Activated naive CD4-positive, alpha-beta T cell treated with anti-CD3 and anti-CD28 coated beads for 36 hours (primary cell): ENCODE measurements around the gene RTL1. TPM values are rescaled to one million over a fixed set of nuclear protein-coding genes. Genes with fewer than 3 reads are reported as not detected.

Experiments
- CTCF ChIA-PET: fragments of 350-600 bp; sonication (Branson Sonifier 250); formaldehyde crosslinking; loops from one replicate; lab custom pipeline; 2021; ENCODE audit warnings: antibody characterized with exemption; lab: Charles Lee
- DNase-seq: peaks from one replicate; pipeline ENCODE4 v3.0.0-alpha.2; 2020
- H3K27ac Mint-ChIP-seq: one replicate; pipeline ENCODE4 v1.8.0; 2021; ENCODE audit warnings: mild to moderate bottlenecking, mixed read lengths
- H3K27me3 Mint-ChIP-seq: one replicate; pipeline ENCODE4 v1.8.0; 2021; ENCODE audit warnings: low read depth, mixed read lengths
- H3K36me3 Mint-ChIP-seq: one replicate; pipeline ENCODE4 v1.8.0; 2021; ENCODE audit warnings: low read depth, mixed read lengths
- H3K4me1 Mint-ChIP-seq: one replicate; pipeline ENCODE4 v1.8.0; 2021; ENCODE audit warnings: low read depth, mixed read lengths
- H3K4me3 Mint-ChIP-seq: one replicate; pipeline ENCODE4 v1.8.0; 2021; ENCODE audit warnings: mild to moderate bottlenecking, moderate library complexity, mixed read lengths
- H3K9me3 Mint-ChIP-seq: one replicate; pipeline ENCODE4 v1.8.0; 2021; ENCODE audit warnings: mixed read lengths
- intact Hi-C: fragments of 100-400 bp; cut with micrococcal nuclease; formaldehyde crosslinking; loops from one replicate; pipeline ENCODE4 v1.15.1; 2023
- total RNA-seq, 2 experiments: library from RNA; stranded (reverse); gene quantifications; one replicate each; pipeline ENCODE4 v1.2.3, GENCODE V29; 2021

Gene RTL1
- total RNA-seq, 2 experiments from 2014 or later = not detected

- Mint-ChIP-seq H3K27me3 (peaks cover 43% of the 10 kb centered on the region), H3K4me1 (no peaks in the 10 kb centered on the region), H3K36me3 (no peaks in the 10 kb centered on the region), H3K27ac (no peak overlapping the region), H3K9me3 (no peaks in the 10 kb centered on the region), H3K4me3 (no peak overlapping the region)
- intact Hi-C loops = loop anchor here (5.0 kb wide), 1 partner anchor 333 kb away; no protein-coding TSS in a partner anchor
- CTCF ChIA-PET = no interaction called here
- no peak for DNase-seq
Measured at GRCh38 chr14:100904307-100905087, 975 bp upstream of the RTL1 start.

GRCh38 chr14:100903134-100903468, 421 bp downstream of the RTL1 start:
- Mint-ChIP-seq H3K36me3 (no peaks in the 10 kb centered on the region), H3K27ac (no peak overlapping the region), H3K9me3 (no peaks in the 10 kb centered on the region), H3K27me3 (peaks cover 51% of the 10 kb centered on the region), H3K4me1 (no peaks in the 10 kb centered on the region), H3K4me3 (no peak overlapping the region)
- intact Hi-C loops = no loop called here
- no peak for DNase-seq
- CTCF ChIA-PET = interaction anchor here (0.6 to 0.7 kb wide), 2 partner anchors 309 to 1106 kb away, joined by 3 read pairs; no protein-coding TSS in a partner anchor

GRCh38 chr14:100902295-100903133, 1.0 kb downstream of the RTL1 start:
- Mint-ChIP-seq H3K4me3 (no peak overlapping the region), H3K27me3 (peaks cover 51% of the 10 kb centered on the region), H3K36me3 (no peaks in the 10 kb centered on the region), H3K27ac (no peak overlapping the region), H3K4me1 (no peaks in the 10 kb centered on the region), H3K9me3 (no peaks in the 10 kb centered on the region)
- DNase-seq = no peak
- CTCF ChIA-PET = interaction anchor here (0.6 to 0.7 kb wide), 2 partner anchors 148 to 1106 kb away, joined by 3 read pairs; no protein-coding TSS in a partner anchor
- intact Hi-C loops = no loop called here

GRCh38 chr14:100901391-100902183, 1.9 kb downstream of the RTL1 start:
- Mint-ChIP-seq H3K4me1 (no peaks in the 10 kb centered on the region), H3K36me3 (no peaks in the 10 kb centered on the region), H3K27ac (no peak overlapping the region), H3K27me3 (peaks cover 53% of the 10 kb centered on the region), H3K9me3 (no peaks in the 10 kb centered on the region), H3K4me3 (no peak overlapping the region)
- intact Hi-C loops = loop anchor here (2.0 kb wide), 1 partner anchor 51 kb away; no protein-coding TSS in a partner anchor
- CTCF ChIA-PET = interaction anchor here (0.6 kb wide), 1 partner anchor 147 kb away, joined by 3 read pairs; no protein-coding TSS in a partner anchor
- no peak for DNase-seq

- intact Hi-C loops = loop anchor here (2.0 kb wide), 1 partner anchor 50 kb away; no protein-coding TSS in a partner anchor
- no peak overlapping the region for H3K27ac Mint-ChIP-seq
- H3K27me3 Mint-ChIP-seq = peaks cover 57% of the 10 kb centered on the region
- no peaks in the 10 kb centered on the region for H3K36me3 Mint-ChIP-seq
- no peak overlapping the region for H3K4me3 Mint-ChIP-seq
- no peaks in the 10 kb centered on the region for H3K9me3 Mint-ChIP-seq
- CTCF ChIA-PET = no interaction called here
- no peaks in the 10 kb centered on the region for H3K4me1 Mint-ChIP-seq
- DNase-seq = peak; percentile 45
Measured at GRCh38 chr14:100900837-100901390, 2.6 kb downstream of the RTL1 start.

GRCh38 chr14:100899884-100900771, 3.4 kb downstream of the RTL1 start:
- CTCF ChIA-PET = interaction anchor here (0.7 kb wide), 1 partner anchor 870 kb away, joined by 3 read pairs; no protein-coding TSS in a partner anchor

GRCh38 chr14:100898935-100899883, 4.3 kb downstream of the RTL1 start:
- CTCF ChIA-PET = interaction anchor here (0.7 kb wide), 1 partner anchor 871 kb away, joined by 3 read pairs; no protein-coding TSS in a partner anchor
- Mint-ChIP-seq H3K9me3 (no peaks in the 10 kb centered on the region), H3K4me1 (no peaks in the 10 kb centered on the region), H3K27ac (no peak overlapping the region), H3K36me3 (no peaks in the 10 kb centered on the region), H3K27me3 (peaks cover 49% of the 10 kb centered on the region), H3K4me3 (no peak overlapping the region)
- DNase-seq = no peak
- intact Hi-C loops = no loop called here

More at GRCh38 chr14:100899884-100900771, 3.4 kb downstream of the RTL1 start:
- Mint-ChIP-seq H3K4me1 (no peaks in the 10 kb centered on the region), H3K9me3 (no peaks in the 10 kb centered on the region), H3K27me3 (peaks cover 53% of the 10 kb centered on the region), H3K27ac (no peak overlapping the region), H3K36me3 (no peaks in the 10 kb centered on the region), H3K4me3 (no peak overlapping the region)
- DNase-seq = no peak
- intact Hi-C loops = loop anchor here (2.0 kb wide), 1 partner anchor 49 kb away; no protein-coding TSS in a partner anchor

- H3K27me3 Mint-ChIP-seq = peaks cover 46% of the 10 kb centered on the region
- H3K4me3 Mint-ChIP-seq = no peak overlapping the region
- CTCF ChIA-PET = interaction anchor here (0.6 to 0.8 kb wide), 2 partner anchors 14 to 378 kb away, joined by 3 to 4 read pairs; no protein-coding TSS in a partner anchor
- no peaks in the 10 kb centered on the region for H3K36me3 Mint-ChIP-seq
- intact Hi-C loops = no loop called here
- DNase-seq = no peak
- no peak overlapping the region for H3K27ac Mint-ChIP-seq
- no peaks in the 10 kb centered on the region for H3K9me3 Mint-ChIP-seq
- H3K4me1 Mint-ChIP-seq = no peaks in the 10 kb centered on the region
Measured at GRCh38 chr14:100898465-100898864, 5.1 kb downstream of the RTL1 start.

GRCh38 chr14:100896369-100897060, 7.0 kb downstream of the RTL1 start:
- Mint-ChIP-seq H3K27ac (no peak overlapping the region), H3K4me3 (no peak overlapping the region), H3K4me1 (no peaks in the 10 kb centered on the region), H3K36me3 (no peaks in the 10 kb centered on the region), H3K27me3 (peaks cover 32% of the 10 kb centered on the region), H3K9me3 (no peaks in the 10 kb centered on the region)
- CTCF ChIA-PET = no interaction called here
- DNase-seq = no peak
- intact Hi-C loops = no loop called here

GRCh38 chr14:100895411-100895810, 8.1 kb downstream of the RTL1 start:
- CTCF ChIA-PET = no interaction called here
- Mint-ChIP-seq H3K27ac (no peak overlapping the region), H3K4me1 (no peaks in the 10 kb centered on the region), H3K27me3 (peaks cover 25% of the 10 kb centered on the region), H3K36me3 (no peaks in the 10 kb centered on the region), H3K4me3 (no peak overlapping the region), H3K9me3 (no peaks in the 10 kb centered on the region)
- intact Hi-C loops = no loop called here
- DNase-seq = no peak
